ENCODE data around the gene CLIC5. TPM values are rescaled to one million over a fixed set of nuclear protein-coding genes. Genes with fewer than 3 reads are reported as not detected.

Gene CLIC5
- total and polyA plus RNA-seq, 2 of the 8 experiments (the other 6 are each of a cell fraction or from before 2014, with no cell fraction given): 0.12 to 0.15 TPM

GRCh38 chr6:46029602-46030001 lies 13.9 kb upstream of the CLIC5 start (continued):
- TF ChIP-seq CHD7 (IDR thresholded peaks at IDR 0.05; ENCODE audit: insufficient replicate concordance, low read length): no peak

Data from H1 (cell line).